Gastrocnemius medialis (tissue), 4 donors: ENCODE measurements around the gene DNAJC1.

Experiments
- CTCF ChIP-seq, 5 experiments: fragments of 450-650 bp in 3 of 5; fragments of 200-600 bp in 2 of 5; sonication (generic) in 2 of 5; IDR thresholded peaks in 4 of 5; conservative IDR thresholded peaks in 1 of 5; 1 replicate in 4 of 5; 2 replicates in 1 of 5; pipeline ENCODE4 v1.5.1; 2016 to 2019; ENCODE audit warnings: antibody characterized with exemption in 5 of 5, mild to moderate bottlenecking in 3 of 5, moderate library complexity in 3 of 5
- POLR2A ChIP-seq, 2 donors: fragments of 450-650 bp; IDR thresholded peaks; one replicate each; pipeline ENCODE4 v1.6.1; 2017; ENCODE audit warnings: antibody characterized with exemption in 2 of 2, mild to moderate bottlenecking in 2 of 2, moderate library complexity in 2 of 2

- TF ChIP-seq CTCF (IDR thresholded peaks at IDR 0.05 in 4 of 5, conservative IDR thresholded peaks at IDR 0.05 in 1 of 5) = no peak
- no peak for TF ChIP-seq POLR2A (IDR thresholded peaks at IDR 0.05)
Observed at GRCh38 chr10:21934307-21934706, 69.2 kb downstream of the DNAJC1 start.
